Common myeloid progenitor, CD34-positive (primary cell): ENCODE results near the gene KDM7A.
"Not testable (repeated sequence)": the region's sequence is repeated elsewhere in the genome, so short reads cannot be mapped to it uniquely, and the experiment has no call there.

Source experiments
- CTCF ChIA-PET: fragments of 350-600 bp; sonication (Branson Sonifier 250); formaldehyde crosslinking; loops from one replicate; lab custom pipeline; 2021; ENCODE audit warnings: antibody characterized with exemption; lab: Charles Lee
- POLR2A ChIA-PET: fragments of 350-600 bp; sonication (Branson Sonifier 250); formaldehyde crosslinking; loops from one replicate; lab custom pipeline; 2021; ENCODE audit warnings: antibody characterized with exemption; lab: Charles Lee
- DNase-seq, 3 donors: peaks; one replicate each; pipeline versions ENCODE4 v3.0.0 to v3.0.0-alpha.2; 2013
- H3K27ac ChIP-seq, 2 experiments: 1 replicate in 1 of 2; 2 replicates in 1 of 2; pipeline ENCODE4 v1.7.0; 2013; ENCODE audit warnings: inconsistent platforms in 2 of 2, low read length in 2 of 2, mild to moderate bottlenecking in 2 of 2, low read depth in 1 of 2, moderate library complexity in 1 of 2; ENCODE audit not compliant: severe bottlenecking in 2 of 2, insufficient read depth in 1 of 2, poor library complexity in 1 of 2
- H3K27me3 ChIP-seq, 5 experiments: replicated peaks in 2 of 5; 1 replicate in 3 of 5; 2 replicates in 2 of 5; pipeline versions ENCODE4 v1.6.1 to v1.7.0; 2013; ENCODE audit warnings: low read length in 4 of 5, mild to moderate bottlenecking in 2 of 5, moderate library complexity in 2 of 5, inconsistent platforms in 1 of 5; ENCODE audit not compliant: insufficient read depth in 5 of 5, control insufficient read depth in 4 of 5
- H3K36me3 ChIP-seq, 4 experiments: 1 replicate in 2 of 4; 2 replicates in 2 of 4; pipeline versions ENCODE4 v1.6.1 to v1.7.0; 2013; ENCODE audit warnings: low read length in 3 of 4, control low read depth in 1 of 4, mild to moderate bottlenecking in 1 of 4; ENCODE audit not compliant: control insufficient read depth in 4 of 4, insufficient read depth in 4 of 4
- H3K4me1 ChIP-seq, 4 experiments: 1 replicate in 3 of 4; 2 replicates in 1 of 4; pipeline versions ENCODE4 v1.6.1 to v1.7.1; 2013; ENCODE audit warnings: low read length in 3 of 4, mild to moderate bottlenecking in 3 of 4, control low read depth in 1 of 4, inconsistent platforms in 1 of 4, moderate library complexity in 1 of 4; ENCODE audit not compliant: control insufficient read depth in 4 of 4, insufficient read depth in 4 of 4; ENCODE audit errors: control extremely low read depth in 1 of 4
- H3K4me3 ChIP-seq, 7 experiments: 1 replicate in 4 of 7; 2 replicates in 3 of 7; pipeline versions ENCODE4 v1.5.1 to v1.7.0; 2013; ENCODE audit warnings: mild to moderate bottlenecking in 7 of 7, low read length in 6 of 7, moderate library complexity in 6 of 7, inconsistent platforms in 2 of 7, low read depth in 2 of 7, control low read depth in 1 of 7; ENCODE audit not compliant: insufficient read depth in 4 of 7, control insufficient read depth in 1 of 7; ENCODE audit errors: extremely low read depth in 1 of 7
- H3K9me3 ChIP-seq, 5 experiments: 1 replicate in 4 of 5; 2 replicates in 1 of 5; pipeline versions ENCODE4 v1.6.1 to v1.7.1; 2013; ENCODE audit warnings: low read length in 4 of 5, mild to moderate bottlenecking in 2 of 5, inconsistent platforms in 1 of 5, low read depth in 1 of 5, moderate library complexity in 1 of 5; ENCODE audit not compliant: control insufficient read depth in 4 of 5, insufficient read depth in 2 of 5; ENCODE audit errors: control extremely low read depth in 1 of 5
- WGBS: methylation state at CpG from one replicate; pipeline ENCODE4 v1.1.5; 2013; ENCODE audit not compliant: insufficient coverage; 5-methylcytosine and 5-hydroxymethylcytosine counted together

The KDM7A gene

GRCh38 chr7:140127360-140128127 lies 49.2 kb downstream of the KDM7A start:
- no peak for DNase-seq
- no peak overlapping the region for H3K4me3 ChIP-seq
- H3K27me3 ChIP-seq = no peaks in the 10 kb centered on the region
- H3K27ac ChIP-seq = no peak overlapping the region
- CTCF ChIA-PET = no interaction called here
- WGBS = no CpG with 5 or more reads among the region's 1 CpG
- H3K36me3 ChIP-seq = peaks cover 0 to 4% (median 1%) of the 10 kb centered on the region in 4 experiments
- POLR2A ChIA-PET = no interaction called here
- no peaks in the 10 kb centered on the region for H3K9me3 ChIP-seq
- no peaks in the 10 kb centered on the region for H3K4me1 ChIP-seq

GRCh38 chr7:140126435-140127034 lies 50.2 kb downstream of the KDM7A start:
- Histone ChIP-seq H3K27ac (no peak overlapping the region), H3K9me3 (no peaks in the 10 kb centered on the region), H3K27me3 (no peaks in the 10 kb centered on the region), H3K36me3 (peaks cover 0 to 4% (median 1%) of the 10 kb centered on the region in 4 experiments), H3K4me3 (no peak overlapping the region), H3K4me1 (no peaks in the 10 kb centered on the region)
- ChIA-PET CTCF (no interaction called here), POLR2A (interaction anchor here (0.7 kb wide), 1 partner anchor 14 kb away, joined by 3 read pairs; no protein-coding TSS in a partner anchor)
- WGBS = 100% methylated on average over 3 of the region's 6 CpGs
- no peak for DNase-seq

GRCh38 chr7:140122965-140123364 lies 53.8 kb downstream of the KDM7A start:
- POLR2A ChIA-PET = no interaction called here

GRCh38 chr7:140121326-140121725 lies 55.5 kb downstream of the KDM7A start:
- H3K9me3 ChIP-seq = no peaks in the 10 kb centered on the region
- ChIA-PET POLR2A (no interaction called here), CTCF (interaction anchor here (0.6 kb wide), 1 partner anchor 24 kb away, joined by 3 read pairs; no protein-coding TSS in a partner anchor)
- H3K4me1 ChIP-seq = no peaks in the 10 kb centered on the region
- no peak for DNase-seq
- 85% methylated on average over 3 of the region's 4 CpGs for WGBS
- no peaks in the 10 kb centered on the region for H3K27me3 ChIP-seq
- H3K27ac ChIP-seq = no peak overlapping the region
- H3K36me3 ChIP-seq = peaks cover 0 to 2% (median 1%) of the 10 kb centered on the region in 4 experiments
- H3K4me3 ChIP-seq = no peak overlapping the region

More at GRCh38 chr7:140122965-140123364, 53.8 kb downstream of the KDM7A start:
- no peaks in the 10 kb centered on the region for H3K4me1 ChIP-seq
- no peak overlapping the region for H3K27ac ChIP-seq
- H3K36me3 ChIP-seq = peaks cover 0 to 2% (median 1%) of the 10 kb centered on the region in 4 experiments
- 100% methylated on average over 2 of the region's 3 CpGs for WGBS
- no peaks in the 10 kb centered on the region for H3K27me3 ChIP-seq
- H3K4me3 ChIP-seq = no peak overlapping the region
- no peak for DNase-seq
- CTCF ChIA-PET = no interaction called here
- no peaks in the 10 kb centered on the region for H3K9me3 ChIP-seq

- H3K4me1 ChIP-seq, H3K27ac ChIP-seq, DNase-seq, CTCF ChIA-PET, H3K27me3 ChIP-seq, H3K4me3 ChIP-seq, H3K36me3 ChIP-seq, H3K9me3 ChIP-seq, POLR2A ChIA-PET: not testable (repeated sequence)
- 97% methylated on average over 16 of the region's 31 CpGs for WGBS
These were observed 62.0 kb downstream of the KDM7A start for GRCh38 chr7:140114817-140115216.

GRCh38 chr7:140108777-140109176 lies 68.0 kb downstream of the KDM7A start:
- H3K27ac ChIP-seq, DNase-seq, CTCF ChIA-PET, H3K4me1 ChIP-seq, POLR2A ChIA-PET, H3K27me3 ChIP-seq, H3K4me3 ChIP-seq, H3K9me3 ChIP-seq: not testable (repeated sequence)
- 100% methylated on average over 6 of the region's 8 CpGs for WGBS
- H3K36me3 ChIP-seq = peaks cover 0 to 11% (median 7%) of the 10 kb centered on the region in 4 experiments

GRCh38 chr7:140096459-140096858 lies 80.3 kb downstream of the KDM7A start:
- CTCF ChIA-PET = no interaction called here
- WGBS = 100% methylated on average over 1 of the region's 4 CpGs

More at GRCh38 chr7:140096459-140096858, 80.3 kb downstream of the KDM7A start:
- H3K36me3 ChIP-seq = peaks cover 0 to 44% (median 13%) of the 10 kb centered on the region in 4 experiments
- no peak for DNase-seq
- no peak overlapping the region for H3K4me3 ChIP-seq
- H3K4me1 ChIP-seq = no peaks in the 10 kb centered on the region
- H3K27me3 ChIP-seq = no peaks in the 10 kb centered on the region
- no peaks in the 10 kb centered on the region for H3K9me3 ChIP-seq
- no peak overlapping the region for H3K27ac ChIP-seq
- POLR2A ChIA-PET = no interaction called here
